GM12891 (cell line): ENCODE data around the gene EPM2AIP1.

Source experiments
- POLR2A ChIP-seq: IDR thresholded peaks from 2 replicates; pipeline ENCODE4 v1.6.1; 2011; ENCODE audit warnings: low read depth, low read length, control low read depth
- POLR2AphosphoS5 ChIP-seq: IDR thresholded peaks from 2 replicates; pipeline ENCODE4 v1.6.1; 2011; ENCODE audit warnings: low read depth, low read length, control low read depth
- POU2F2 ChIP-seq: IDR thresholded peaks from 2 replicates; pipeline ENCODE4 v1.6.1; 2011; ENCODE audit warnings: low read depth, mild to moderate bottlenecking, control low read depth, low read length, moderate library complexity

DNA sequence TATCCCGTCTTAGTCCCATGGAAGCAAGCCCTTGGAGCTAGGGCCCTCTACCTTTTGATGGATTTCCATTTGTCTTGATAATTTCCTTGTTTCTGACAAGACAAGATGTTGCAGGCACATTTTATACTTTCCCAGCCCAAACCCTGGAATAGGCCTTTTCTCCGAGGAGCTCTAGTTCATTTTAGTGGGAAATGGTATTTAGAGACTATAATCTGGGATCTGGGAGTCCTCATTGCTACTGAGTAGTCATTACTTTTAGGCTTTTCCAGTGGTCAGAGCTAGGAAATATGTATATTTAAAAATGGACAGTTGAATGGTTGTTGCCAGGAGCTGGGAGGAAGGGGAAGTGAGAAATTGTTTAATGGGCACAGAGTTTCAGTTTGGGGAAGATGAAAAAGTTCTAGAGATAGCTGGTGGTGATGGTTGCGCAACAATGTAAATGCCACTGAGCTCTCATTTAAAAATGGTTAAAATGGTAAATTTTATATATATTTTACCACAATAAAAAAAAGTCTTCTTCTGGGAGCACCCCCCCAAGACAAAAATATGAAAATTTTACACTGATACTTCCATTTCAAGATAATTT lies 32.0 kb upstream of the EPM2AIP1 start:
- TF ChIP-seq POLR2AphosphoS5 (no peak), POLR2A (no peak), POU2F2 (no peak)
